Measurements from ENCODE around the gene STYXL1.
A peak's percentile ranks its signal among the peaks of the same experiment; 100 is the strongest.
"Not testable (repeated sequence)": the region's sequence is repeated elsewhere in the genome, so short reads cannot be mapped to it uniquely, and the experiment has no call there.

The STYXL1 gene

DNA sequence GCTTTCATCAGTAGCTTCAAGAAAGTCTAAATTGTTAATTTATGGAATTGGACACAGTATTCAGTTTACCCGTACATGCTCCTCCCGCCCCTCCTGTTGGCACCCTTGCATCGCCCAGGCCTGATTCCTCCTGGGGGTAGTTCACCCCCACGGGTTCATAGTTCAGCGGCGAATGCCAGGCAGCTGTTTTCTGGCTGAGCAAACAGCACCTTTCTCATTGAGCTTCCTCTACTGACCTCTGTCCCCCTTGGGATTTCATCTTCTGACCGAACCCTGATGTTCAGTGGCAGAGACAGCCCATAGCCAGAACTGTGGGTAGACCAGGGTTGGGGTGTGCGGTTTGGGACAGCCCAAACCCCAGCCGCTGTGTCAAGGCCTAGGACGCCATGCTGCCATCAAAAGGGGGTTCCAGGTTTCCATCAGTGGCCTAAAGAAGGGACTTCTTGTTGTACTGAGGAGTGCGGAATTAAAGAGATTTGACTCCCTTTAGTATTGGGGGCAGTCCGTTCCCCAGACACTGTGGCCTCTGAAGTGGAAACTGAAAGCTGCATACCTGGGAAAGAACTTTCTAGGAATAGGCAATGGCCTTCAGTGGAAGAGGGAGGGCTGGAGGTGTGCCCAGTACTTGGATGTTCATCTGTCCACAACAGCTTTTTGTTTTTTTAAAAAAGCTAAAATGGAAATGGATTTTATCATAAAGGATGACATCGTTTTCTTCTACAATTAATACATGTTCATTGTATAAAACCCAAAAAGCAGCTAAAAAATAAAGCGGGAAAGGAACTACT is 19.1 kb upstream of the STYXL1 start:
- DNase-seq, result no peak

DNA sequence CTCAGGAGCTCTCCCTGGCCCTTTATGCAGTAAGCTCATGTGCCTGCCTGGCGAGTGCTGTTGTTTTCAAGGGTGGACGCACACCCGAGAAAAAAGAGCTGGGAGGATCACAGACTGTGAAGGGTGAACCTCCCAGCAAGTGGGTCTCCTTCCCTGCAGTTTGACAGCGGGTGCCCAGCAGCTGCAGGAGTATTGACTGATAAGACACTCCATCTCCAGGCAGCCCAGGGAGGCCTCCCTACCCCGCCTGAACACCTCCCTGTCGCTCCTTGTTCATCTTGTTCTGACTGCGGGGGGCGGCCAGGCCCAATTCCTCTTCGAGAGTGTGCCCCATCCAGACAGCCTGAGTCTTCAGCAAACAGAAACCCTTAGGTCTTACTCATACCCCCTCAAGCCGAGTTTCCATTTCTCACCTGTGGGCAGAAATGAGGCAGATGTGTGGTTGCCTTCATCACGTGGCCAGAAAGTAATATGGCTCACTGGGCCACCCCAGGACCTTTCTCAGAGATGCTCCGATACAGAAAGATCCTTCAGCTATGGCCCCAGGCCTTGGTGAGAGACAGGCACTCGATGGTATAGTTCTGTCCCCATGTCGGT is 17.3 kb upstream of the STYXL1 start:
- DNase-seq, result no peak

DNA sequence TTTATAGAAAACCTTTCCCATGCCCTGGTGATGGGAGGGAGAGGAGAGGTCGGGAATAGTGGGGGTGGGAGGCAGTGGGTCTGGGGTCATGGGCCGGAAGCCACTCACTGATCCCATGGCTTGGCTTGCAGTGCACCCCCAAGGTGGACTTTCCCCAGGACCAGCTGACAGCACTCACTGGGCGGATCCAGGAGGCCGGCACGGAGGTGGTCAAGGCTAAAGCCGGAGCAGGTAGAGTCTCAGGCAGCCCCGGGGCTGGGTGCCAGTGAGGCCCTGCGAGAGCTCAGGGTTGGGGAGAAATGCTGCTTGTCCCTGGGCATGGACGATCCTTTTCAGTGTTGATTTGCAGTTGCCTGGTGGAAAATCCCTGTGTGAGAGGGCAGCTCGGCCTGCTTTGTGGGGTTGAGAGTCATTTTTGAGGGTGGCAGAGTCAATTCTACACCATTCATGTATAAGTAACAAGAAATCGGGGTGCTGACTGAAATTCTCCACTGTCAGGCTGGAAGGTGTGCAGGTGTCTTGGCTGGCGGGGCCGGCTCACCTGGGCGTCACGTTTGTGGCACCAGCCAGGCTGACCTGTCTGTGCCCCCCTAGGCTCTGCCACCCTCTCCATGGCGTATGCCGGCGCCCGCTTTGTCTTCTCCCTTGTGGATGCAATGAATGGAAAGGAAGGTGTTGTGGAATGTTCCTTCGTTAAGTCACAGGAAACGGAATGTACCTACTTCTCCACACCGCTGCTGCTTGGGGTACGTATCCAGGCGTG is 16.6 kb upstream of the STYXL1 start:
- no peak for DNase-seq

DNA sequence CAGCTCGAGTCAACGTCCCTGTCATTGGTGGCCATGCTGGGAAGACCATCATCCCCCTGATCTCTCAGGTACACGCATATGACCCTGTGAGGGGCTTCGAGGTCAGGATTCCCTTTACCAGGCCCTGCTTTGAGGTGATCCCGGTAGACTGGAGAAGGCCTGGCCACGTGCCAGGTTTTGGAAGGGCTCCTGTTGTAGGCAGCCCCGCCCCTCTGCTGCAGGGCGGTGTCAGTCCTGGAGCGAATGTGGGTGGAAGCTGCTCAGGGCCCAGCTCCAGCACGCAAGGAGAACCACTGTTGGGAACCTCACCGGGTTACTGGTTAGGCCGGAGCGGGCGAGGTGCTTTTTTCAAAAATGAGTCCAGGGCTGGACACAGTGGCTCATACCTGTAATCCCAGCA is 15.7 kb upstream of the STYXL1 start:
- DNase-seq, result peak in 1 of 58 donors; percentile 12

DNA sequence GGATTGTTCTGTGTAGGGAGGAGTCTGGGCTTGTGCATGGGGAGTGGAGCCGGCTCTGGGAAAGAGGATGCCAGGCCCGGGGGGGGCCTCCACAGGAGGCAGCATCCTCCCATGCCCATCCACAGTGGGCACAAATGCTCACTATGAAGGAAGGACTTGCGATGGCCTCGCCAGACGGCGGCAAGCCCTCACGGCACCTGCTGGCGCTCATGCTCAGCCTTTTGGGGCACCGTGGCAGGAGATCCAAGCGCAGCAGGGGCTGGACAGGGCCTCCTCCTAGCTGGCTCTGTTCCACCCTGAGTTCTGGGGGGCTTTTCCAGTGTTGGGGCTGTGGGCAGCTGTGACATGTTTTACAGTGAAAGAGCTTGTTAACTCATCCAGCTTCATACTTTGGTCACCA is 15.3 kb upstream of the STYXL1 start:
- DNase-seq, result no peak

DNA sequence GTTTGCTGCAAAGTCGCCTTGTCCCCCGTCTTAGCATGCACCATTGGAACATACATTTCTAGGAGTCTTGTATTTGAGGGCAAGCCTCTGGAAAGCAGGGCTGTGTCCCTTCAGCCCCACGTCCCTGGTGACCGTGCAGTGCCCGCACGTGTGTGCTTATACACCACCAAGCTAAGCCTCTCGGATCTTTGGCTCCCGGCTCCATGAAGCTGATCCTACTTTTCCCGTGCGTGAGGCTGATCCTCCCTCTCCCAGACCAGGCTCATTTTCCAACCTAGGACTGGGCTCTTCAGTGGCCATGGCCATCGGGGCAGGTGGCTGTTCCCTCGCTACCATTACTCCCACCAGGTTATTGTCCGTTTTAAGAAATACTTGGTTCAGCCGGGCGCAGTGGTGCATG is 14.5 kb upstream of the STYXL1 start:
- no peak for DNase-seq

DNA sequence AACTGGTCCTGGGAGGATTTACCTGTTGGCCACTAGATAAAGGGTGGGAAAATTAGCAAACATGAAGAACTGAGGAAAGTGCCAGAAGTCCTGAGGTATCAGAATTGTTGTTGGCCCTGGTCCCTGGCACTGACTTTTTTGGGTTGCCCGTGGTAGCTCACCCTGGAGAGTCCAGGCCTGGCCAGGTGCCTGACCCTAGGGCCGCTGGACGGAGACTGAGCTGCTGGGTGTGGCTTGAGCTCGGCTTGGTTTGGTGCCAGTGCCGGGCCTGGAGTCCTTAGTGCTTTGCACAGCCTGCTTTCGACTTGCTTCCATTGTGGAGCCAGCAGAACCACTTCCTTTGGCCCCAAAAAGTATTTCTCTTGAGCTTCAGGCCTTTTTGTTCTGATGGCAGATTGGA is 13.0 kb upstream of the STYXL1 start:
- DNase-seq, result peak in 4 of 58 donors; percentile 4 to 27 (median 14)

DNA sequence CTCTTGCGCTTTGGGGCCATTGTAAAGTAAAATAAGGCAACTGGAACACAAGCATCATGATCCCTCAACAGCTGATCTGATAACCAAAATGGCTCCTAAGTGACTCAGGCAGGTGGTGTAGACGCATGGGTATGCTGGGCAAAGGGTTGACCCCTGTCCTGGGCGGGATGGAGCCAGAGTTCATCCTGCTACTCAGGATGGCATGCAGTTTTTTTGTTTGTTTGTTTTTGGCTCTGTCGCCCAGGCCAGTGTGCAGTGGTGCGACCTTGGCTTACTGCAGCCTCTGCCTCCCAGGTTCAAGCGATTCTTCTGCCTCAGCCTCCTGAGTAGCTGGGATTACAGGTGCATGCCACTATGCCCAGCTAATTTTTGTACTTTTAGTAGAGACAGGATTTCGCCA is 10.9 kb upstream of the STYXL1 start:
- DNase-seq, result not testable (repeated sequence)

DNA sequence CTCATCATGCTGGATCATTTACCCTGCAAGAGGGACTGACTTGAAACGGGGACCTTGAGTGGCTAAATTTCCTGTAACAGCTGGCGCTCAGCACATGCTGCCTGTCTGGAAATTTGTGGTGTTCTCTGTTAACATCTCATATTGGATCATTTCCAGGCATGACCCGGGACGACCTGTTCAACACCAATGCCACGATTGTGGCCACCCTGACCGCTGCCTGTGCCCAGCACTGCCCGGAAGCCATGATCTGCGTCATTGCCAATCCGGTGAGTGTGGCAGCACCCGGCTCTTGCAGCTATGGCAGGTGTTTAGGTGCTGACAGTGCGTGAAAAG is 10.0 kb upstream of the STYXL1 start:
- DNase-seq, result no peak

DNA sequence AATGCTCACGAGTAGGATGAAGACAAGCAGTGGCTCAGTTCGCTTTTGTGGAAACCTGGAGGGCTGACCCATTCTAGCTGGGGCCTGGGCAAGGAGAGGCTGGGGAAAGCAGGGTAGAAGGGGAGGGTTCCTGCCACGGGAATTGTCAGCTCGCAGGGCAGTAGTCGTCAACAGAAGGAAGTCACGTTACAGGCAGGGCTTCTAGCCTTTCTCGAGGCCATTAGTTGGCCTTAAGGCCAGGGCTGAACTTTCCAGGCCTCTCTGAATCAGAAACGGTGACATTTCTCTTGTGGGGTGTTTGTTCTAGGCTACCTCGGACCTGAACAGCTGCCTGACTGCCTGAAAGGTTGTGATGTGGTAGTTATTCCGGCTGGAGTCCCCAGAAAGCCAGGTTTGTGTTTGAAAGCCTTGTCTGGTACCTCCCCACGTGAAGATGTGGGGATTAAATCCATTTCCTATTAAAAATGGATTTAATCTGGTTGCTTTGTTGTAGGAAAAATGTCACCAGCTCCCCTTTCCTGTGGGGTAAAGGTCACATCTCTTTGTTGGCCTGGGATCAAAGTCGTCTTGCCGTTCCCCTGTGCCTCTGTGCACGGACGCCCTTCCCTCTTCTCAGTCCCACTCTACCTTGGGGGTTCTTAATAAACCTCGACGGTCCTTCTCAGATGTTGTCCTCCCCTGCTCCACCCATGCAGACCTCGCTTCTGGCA is 9.5 kb upstream of the STYXL1 start:
- DNase-seq, result no peak

DNA sequence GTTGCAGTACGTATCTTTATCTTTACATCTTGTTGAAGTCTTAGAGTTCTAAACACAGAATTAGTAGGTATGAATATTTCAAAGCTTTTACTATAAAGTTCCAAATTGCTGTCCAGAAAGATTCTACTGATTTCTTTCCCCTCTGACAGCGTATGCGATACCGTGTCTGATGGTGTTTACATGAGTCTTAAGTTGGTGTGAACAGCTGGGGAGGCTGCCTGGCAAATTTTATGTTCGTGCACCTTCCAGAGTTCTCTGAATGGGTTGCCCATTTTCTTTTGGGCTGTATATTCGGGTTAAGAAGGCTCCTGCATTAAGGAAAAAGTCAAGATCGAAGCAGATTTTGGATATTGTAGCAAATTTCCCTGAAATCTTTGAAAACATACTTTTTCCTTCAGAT is 8.4 kb upstream of the STYXL1 start:
- DNase-seq, result no peak

DNA sequence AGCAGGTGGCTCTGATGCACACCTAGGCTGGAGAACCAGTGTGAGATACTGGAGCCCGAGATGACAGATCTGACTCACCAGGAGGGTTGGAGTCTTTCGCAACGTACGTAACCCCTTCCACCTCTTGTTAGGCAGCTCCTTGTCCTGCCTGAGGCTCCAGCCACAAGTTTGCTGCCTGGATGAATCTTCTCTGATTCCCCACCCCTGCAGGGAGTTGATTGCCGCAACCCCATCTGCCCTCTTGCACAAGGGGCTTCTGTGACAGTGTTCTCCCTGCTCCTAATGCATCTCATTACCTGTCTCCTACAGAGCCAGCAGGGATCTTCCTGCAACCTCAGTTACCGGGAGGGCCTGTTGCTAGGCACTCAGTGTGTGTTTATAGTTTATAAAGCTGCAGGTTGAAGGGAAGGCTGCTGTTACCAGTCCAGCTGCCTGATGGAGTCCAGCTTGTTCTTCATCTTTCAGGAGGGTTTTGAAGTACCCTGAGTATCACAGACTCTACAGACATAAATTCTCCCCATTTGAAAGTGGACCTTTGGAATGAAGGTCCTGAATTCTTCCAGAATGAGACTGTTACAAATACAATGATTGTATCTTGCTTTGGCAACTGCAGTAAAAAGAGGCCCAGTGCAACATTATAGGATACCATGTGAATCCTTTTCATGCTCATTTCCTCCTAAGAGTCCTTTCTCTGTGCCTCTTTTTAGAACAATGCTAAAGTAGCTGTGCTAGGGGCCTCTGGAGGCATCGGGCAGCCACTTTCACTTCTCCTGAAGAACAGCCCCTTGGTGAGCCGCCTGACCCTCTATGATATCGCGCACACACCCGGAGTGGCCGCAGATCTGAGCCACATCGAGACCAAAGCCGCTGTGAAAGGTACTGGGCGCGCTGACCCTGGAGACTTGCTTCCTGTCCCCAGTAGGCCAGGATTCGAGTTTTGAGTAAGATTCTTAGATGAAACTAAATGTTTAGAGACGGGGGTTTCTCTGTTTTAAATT is 6.6 kb upstream of the STYXL1 start:
- peak in 8 of 58 donors; percentile 2 to 14 (median 6) for DNase-seq

DNA sequence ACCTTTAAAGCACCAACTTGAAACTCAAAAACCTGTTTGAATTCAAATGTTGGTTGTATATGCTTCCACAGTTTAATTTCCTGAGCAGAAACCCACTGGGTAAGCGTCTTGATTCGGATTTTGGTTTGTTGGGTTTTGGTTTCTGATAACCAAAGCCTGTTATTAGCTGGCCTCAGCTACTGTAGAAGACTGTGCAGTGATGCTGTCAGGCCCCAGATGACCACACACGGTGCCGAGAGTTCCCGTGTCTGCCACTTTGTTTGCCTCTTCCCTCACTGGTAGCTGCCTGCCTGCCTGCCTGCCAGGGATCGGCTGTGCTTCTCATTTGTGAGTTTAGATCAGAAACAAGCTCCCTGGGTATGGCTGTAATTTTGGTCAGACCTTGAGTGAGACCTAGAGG is 5.7 kb upstream of the STYXL1 start:
- DNase-seq, result no peak

DNA sequence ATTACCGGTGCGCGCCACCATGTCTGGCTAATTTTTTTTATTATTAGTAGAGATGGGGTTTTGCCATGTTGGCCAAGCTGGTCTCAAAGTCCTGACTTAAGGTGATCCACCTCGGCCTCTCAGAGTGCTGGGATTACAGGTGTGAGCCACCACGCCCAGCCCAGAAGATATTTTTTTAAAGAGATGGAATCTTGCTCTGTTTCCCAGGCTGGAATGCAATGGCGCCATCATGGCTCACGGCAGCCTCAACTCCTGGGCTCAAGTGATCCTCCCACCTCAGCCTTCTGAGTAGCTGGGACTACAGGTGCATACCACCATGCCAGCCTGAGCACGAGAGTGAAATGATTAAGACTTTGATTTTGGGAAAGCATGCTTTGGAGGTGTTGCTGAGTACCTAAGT is 4.9 kb upstream of the STYXL1 start:
- not testable (repeated sequence) for DNase-seq

DNA sequence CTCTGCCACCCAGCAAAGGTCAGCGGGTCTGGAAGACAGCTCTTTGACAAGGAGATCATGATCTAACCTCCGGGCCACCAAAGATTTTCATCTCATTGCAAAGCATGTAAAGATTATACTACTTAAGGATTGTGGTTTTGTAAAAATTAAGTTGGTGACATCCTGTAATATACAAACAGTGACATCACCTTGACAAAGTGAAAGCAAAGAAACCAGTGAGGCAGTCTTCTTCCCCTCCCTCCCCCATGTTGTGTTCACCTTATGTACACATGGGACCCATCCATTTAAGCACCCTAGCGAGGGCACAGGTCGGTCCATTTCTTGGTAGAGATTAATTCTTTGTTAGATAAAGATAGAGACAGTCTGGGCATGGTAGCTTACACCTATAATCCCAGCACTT is 4.0 kb upstream of the STYXL1 start:
- DNase-seq, result no peak

DNA sequence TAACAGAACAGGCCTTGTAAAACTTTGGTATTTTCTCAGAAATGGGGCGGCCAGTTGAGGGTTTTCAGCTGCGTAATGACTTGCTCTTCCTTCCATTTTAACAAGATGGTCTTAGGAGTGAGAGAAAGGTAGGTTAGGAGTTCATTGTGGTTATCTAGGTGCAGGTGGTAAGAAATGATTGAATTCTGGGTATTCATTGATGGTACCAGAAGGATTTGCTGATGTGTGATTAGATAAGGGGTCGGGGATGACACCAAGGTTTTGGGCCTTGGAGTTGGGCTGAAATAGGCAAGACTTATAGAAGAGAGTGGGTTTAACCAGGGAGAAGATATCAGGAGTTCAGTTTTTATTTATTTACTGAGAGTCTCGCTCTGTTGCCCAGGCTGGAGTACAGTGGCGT is 2.7 kb upstream of the STYXL1 start:
- no peak for DNase-seq

DNA sequence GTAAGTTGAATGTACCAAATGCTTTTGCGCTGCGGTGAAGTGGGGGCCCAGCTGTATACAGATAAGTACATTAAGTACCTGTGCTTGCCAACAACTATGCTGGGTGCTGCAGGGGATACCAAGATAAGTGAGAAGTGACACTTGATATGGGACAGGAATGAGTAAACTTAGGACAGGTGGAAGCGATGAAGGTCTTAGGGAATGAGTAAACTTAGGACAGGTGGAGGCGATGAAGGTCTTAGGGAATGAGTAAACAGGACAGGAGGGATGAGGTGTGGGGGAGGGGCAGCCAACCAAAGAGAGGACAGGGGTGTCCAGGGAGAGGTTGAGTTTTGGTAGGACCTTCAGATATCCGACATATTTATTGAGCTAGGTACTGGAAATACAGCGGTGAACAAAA is 1.5 kb upstream of the STYXL1 start:
- DNase-seq, result no peak

DNA sequence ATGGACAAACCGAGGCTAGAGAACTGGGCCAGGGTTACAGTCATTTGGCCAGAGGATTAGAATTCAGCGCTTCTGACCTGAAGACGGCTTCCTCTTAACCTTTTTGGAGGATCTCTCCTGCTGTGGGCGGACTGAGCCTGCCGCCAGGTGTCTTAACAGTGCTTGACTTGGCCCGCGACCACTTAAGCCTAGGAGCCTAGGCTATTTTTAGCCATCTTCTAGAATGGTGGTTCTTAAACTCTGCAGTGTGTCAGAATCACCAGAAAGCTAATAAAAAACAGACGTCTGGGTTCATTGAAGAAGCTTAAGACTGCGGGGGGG is 828 bp upstream of the STYXL1 start:
- peak in 1 of 58 donors; percentile 6 for DNase-seq

DNA sequence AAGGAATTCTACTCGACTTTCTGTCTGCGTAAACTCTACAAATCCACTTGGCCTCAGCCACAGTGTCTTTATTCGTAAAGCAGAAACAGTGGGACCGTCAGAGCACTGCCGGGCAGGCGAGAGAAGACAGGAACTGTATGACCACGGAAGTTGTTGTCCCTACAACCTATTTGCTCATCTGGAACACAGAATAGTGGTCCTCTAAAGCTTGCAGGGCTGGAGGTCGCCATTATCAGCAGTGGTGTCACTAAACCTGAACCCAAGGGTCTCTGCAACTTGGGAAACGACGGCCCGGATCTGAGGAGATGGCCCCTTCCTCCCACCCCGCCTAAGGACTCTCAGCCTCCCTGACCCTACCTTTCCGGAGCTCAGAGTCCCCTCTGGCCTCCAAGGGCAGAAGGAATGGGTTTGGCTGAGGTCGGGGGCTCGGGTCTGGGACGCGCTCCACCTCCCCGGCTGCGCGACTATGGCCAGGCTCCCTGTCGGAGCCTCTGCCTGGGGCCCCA is 442 bp downstream of the STYXL1 start:
- peak in 1 of 58 donors; percentile 35 for DNase-seq

DNA sequence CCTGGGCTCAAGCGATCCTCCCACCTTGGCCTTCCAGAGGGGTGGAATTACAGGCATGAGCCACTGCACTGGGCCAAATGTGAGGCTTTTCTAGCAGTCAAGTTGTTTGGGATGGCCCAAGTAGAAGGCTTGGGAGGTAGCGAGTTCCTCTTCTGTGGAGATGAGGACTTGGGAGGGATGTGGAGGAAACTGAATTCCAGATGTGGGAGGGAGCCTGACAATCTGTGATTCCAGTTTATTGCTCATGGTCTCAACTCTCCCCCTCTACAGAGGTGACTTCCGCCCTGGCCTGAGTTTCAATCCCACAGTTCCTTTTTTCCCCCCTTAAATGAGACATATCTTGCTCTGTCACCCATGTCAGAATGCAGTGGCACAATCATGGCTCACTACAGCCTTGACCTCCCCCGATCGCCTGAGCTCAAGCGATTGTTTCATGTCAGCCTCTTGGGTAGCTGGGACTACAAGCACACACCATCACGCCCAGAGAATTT is 3.4 kb downstream of the STYXL1 start:
- DNase-seq, result no peak
